SK-N-SH treated with all-trans-retinoic acid at 6 μM for 48 hours (cell line): ENCODE data around the gene CHST11.

Experiments used
- ATAC-seq: fragments of 200-7000 bp; cut with Tn5 transposase; 3 replicates; pipeline ENCODE4 v1.9.1; 2020; ENCODE audit warnings: mild to moderate bottlenecking, moderate library complexity
- ARNTL ChIP-seq: fragments of 450-650 bp; formaldehyde crosslinking; IDR thresholded peaks from 2 replicates; pipeline ENCODE4 v1.5.0; 2020; ENCODE audit warnings: low read depth, mild to moderate bottlenecking, moderate library complexity, borderline replicate concordance
- BACH2 ChIP-seq: fragments of 250-450 bp; sonication (Bioruptor Pico); IDR thresholded peaks from 2 replicates; pipeline ENCODE4 v1.9.0; 2021; ENCODE audit warnings: mild to moderate bottlenecking, borderline replicate concordance
- CSDC2 ChIP-seq: fragments of 250-450 bp; sonication (Bioruptor Pico); IDR thresholded peaks from 2 replicates; pipeline ENCODE4 v1.5.0; 2020; ENCODE audit warnings: mild to moderate bottlenecking, moderate library complexity
- ESRRG ChIP-seq: fragments of 250-450 bp; sonication (Bioruptor Pico); IDR thresholded peaks from 2 replicates; pipeline ENCODE4 v1.6.1; 2021; ENCODE audit warnings: mild to moderate bottlenecking
- ISL1 ChIP-seq: fragments of 250-450 bp; sonication (Bioruptor Pico); IDR thresholded peaks from 2 replicates; pipeline ENCODE4 v2.1.2; 2022; ENCODE audit warnings: mild to moderate bottlenecking, moderate library complexity
- OSR1 ChIP-seq: fragments of 250-450 bp; sonication (Bioruptor Pico); IDR thresholded peaks from 2 replicates; pipeline ENCODE4 v1.8.0; 2022; ENCODE audit warnings: moderate library complexity, mild to moderate bottlenecking, inconsistent platforms
- PPARA ChIP-seq: fragments of 250-450 bp; sonication (Bioruptor Pico); IDR thresholded peaks from 2 replicates; pipeline ENCODE4 v1.5.0; 2020; ENCODE audit warnings: mild to moderate bottlenecking, borderline replicate concordance
- RARB ChIP-seq: fragments of 250-450 bp; sonication (Bioruptor Pico); IDR thresholded peaks from 2 replicates; pipeline ENCODE4 v1.8.0; 2021; ENCODE audit warnings: mild to moderate bottlenecking, moderate library complexity
- SNAI2 ChIP-seq: fragments of 250-450 bp; sonication (Bioruptor Pico); IDR thresholded peaks from 2 replicates; pipeline ENCODE4 v1.5.0; 2020; ENCODE audit warnings: mild to moderate bottlenecking, moderate library complexity
- TCF4 ChIP-seq: fragments of 250-450 bp; sonication (Bioruptor Pico); IDR thresholded peaks from 2 replicates; pipeline ENCODE4 v1.8.0; 2021; ENCODE audit warnings: mild to moderate bottlenecking, moderate library complexity, borderline replicate concordance
- TOX ChIP-seq: fragments of 250-450 bp; sonication (Bioruptor Pico); IDR thresholded peaks from 2 replicates; pipeline ENCODE4 v1.8.0; 2021; ENCODE audit warnings: mild to moderate bottlenecking, moderate library complexity, borderline replicate concordance
- ZC3H10 ChIP-seq: fragments of 250-450 bp; sonication (Bioruptor Pico); IDR thresholded peaks from 2 replicates; pipeline ENCODE4 v1.5.1; 2021; ENCODE audit warnings: mild to moderate bottlenecking, moderate library complexity
- ZFP3 ChIP-seq: fragments of 250-450 bp; sonication (Bioruptor Pico); IDR thresholded peaks from 2 replicates; pipeline ENCODE4 v1.5.0; 2020; ENCODE audit warnings: mild to moderate bottlenecking, moderate library complexity
- ZFP30 ChIP-seq: fragments of 450-650 bp; formaldehyde crosslinking; IDR thresholded peaks from 2 replicates; pipeline ENCODE4 v1.5.0; 2022; ENCODE audit warnings: mild to moderate bottlenecking, moderate library complexity
- ZNF565 ChIP-seq: fragments of 450-650 bp; formaldehyde crosslinking; conservative IDR thresholded peaks from 2 replicates; pipeline ENCODE4 v1.5.0; 2020; ENCODE audit warnings: low read depth, mild to moderate bottlenecking, moderate library complexity
- ZNF70 ChIP-seq: fragments of 450-650 bp; formaldehyde crosslinking; IDR thresholded peaks from 2 replicates; pipeline ENCODE4 v1.5.0; 2020; ENCODE audit warnings: mild to moderate bottlenecking, moderate library complexity
- ZNF8 ChIP-seq: fragments of 450-650 bp; formaldehyde crosslinking; IDR thresholded peaks from 2 replicates; pipeline ENCODE4 v1.5.0; 2020; ENCODE audit warnings: mild to moderate bottlenecking, moderate library complexity
- TF ChIP-seq, protein P1 (sequence below): fragments of 250-450 bp; sonication (Bioruptor Pico); IDR thresholded peaks from 2 replicates; pipeline ENCODE4 v1.5.0; 2020; ENCODE audit warnings: mild to moderate bottlenecking, moderate library complexity
- TF ChIP-seq, protein P2 (sequence below): fragments of 250-450 bp; sonication (Bioruptor Pico); IDR thresholded peaks from 2 replicates; pipeline ENCODE4 v1.8.0; 2020; ENCODE audit warnings: mild to moderate bottlenecking, moderate library complexity, borderline replicate concordance
- TF ChIP-seq, protein P3 (sequence below): fragments of 250-450 bp; sonication (Bioruptor Pico); IDR thresholded peaks from 2 replicates; pipeline ENCODE4 v1.5.1; 2021; ENCODE audit warnings: mild to moderate bottlenecking, moderate library complexity
- TF ChIP-seq, protein P4 (sequence below): fragments of 250-450 bp; sonication (Bioruptor Pico); IDR thresholded peaks from 2 replicates; pipeline ENCODE4 v1.8.0; 2021; ENCODE audit warnings: low read depth, mild to moderate bottlenecking, moderate library complexity, borderline replicate concordance
- TF ChIP-seq, protein P5 (sequence below): fragments of 250-450 bp; sonication (Bioruptor Pico); IDR thresholded peaks from 2 replicates; pipeline ENCODE4 v1.5.1; 2020; ENCODE audit warnings: low read depth, mild to moderate bottlenecking, moderate library complexity

CHST11 gene

DNA sequence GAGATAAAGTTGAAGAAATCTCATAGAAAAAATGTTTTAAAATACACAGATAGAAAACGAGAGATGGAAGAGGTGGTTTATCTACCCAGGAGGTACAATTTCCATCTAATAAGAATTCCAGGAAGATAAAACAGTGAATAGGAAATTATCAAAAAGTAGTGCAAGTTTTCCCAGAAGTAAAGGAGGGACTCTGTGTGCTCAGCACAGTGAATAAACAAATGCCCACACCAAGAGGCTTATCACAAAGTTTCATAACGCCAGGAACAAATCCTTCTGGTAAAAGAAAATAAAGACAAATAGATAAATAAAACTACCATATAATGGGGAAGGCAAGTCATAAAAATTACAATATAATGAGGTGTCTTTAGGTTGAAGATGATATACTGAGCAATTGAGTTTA is 322.4 kb downstream of the CHST11 start:
- ATAC-seq, result no peak
- TF ChIP-seq TOX (CRISPR knock-in tag), result no peak
- no peak for TF ChIP-seq ZNF8
- no peak for TF ChIP-seq RARB (CRISPR knock-in tag)
- no peak for TF ChIP-seq ISL1
- TF ChIP-seq, protein P1, sequence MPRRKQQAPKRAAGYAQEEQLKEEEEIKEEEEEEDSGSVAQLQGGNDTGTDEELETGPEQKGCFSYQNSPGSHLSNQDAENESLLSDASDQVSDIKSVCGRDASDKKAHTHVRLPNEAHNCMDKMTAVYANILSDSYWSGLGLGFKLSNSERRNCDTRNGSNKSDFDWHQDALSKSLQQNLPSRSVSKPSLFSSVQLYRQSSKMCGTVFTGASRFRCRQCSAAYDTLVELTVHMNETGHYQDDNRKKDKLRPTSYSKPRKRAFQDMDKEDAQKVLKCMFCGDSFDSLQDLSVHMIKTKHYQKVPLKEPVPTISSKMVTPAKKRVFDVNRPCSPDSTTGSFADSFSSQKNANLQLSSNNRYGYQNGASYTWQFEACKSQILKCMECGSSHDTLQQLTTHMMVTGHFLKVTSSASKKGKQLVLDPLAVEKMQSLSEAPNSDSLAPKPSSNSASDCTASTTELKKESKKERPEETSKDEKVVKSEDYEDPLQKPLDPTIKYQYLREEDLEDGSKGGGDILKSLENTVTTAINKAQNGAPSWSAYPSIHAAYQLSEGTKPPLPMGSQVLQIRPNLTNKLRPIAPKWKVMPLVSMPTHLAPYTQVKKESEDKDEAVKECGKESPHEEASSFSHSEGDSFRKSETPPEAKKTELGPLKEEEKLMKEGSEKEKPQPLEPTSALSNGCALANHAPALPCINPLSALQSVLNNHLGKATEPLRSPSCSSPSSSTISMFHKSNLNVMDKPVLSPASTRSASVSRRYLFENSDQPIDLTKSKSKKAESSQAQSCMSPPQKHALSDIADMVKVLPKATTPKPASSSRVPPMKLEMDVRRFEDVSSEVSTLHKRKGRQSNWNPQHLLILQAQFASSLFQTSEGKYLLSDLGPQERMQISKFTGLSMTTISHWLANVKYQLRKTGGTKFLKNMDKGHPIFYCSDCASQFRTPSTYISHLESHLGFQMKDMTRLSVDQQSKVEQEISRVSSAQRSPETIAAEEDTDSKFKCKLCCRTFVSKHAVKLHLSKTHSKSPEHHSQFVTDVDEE (CRISPR knock-in tag), result no peak
- no peak for TF ChIP-seq BACH2
- TF ChIP-seq, protein P2, sequence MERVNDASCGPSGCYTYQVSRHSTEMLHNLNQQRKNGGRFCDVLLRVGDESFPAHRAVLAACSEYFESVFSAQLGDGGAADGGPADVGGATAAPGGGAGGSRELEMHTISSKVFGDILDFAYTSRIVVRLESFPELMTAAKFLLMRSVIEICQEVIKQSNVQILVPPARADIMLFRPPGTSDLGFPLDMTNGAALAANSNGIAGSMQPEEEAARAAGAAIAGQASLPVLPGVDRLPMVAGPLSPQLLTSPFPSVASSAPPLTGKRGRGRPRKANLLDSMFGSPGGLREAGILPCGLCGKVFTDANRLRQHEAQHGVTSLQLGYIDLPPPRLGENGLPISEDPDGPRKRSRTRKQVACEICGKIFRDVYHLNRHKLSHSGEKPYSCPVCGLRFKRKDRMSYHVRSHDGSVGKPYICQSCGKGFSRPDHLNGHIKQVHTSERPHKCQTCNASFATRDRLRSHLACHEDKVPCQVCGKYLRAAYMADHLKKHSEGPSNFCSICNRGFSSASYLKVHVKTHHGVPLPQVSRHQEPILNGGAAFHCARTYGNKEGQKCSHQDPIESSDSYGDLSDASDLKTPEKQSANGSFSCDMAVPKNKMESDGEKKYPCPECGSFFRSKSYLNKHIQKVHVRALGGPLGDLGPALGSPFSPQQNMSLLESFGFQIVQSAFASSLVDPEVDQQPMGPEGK (CRISPR knock-in tag), result no peak
- TF ChIP-seq, protein P3, sequence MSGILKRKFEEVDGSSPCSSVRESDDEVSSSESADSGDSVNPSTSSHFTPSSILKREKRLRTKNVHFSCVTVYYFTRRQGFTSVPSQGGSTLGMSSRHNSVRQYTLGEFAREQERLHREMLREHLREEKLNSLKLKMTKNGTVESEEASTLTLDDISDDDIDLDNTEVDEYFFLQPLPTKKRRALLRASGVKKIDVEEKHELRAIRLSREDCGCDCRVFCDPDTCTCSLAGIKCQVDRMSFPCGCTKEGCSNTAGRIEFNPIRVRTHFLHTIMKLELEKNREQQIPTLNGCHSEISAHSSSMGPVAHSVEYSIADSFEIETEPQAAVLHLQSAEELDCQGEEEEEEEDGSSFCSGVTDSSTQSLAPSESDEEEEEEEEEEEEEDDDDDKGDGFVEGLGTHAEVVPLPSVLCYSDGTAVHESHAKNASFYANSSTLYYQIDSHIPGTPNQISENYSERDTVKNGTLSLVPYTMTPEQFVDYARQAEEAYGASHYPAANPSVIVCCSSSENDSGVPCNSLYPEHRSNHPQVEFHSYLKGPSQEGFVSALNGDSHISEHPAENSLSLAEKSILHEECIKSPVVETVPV (CRISPR knock-in tag), result no peak
- no peak for TF ChIP-seq SNAI2 (CRISPR knock-in tag)
- TF ChIP-seq OSR1 (CRISPR knock-in tag), result no peak
- no peak for TF ChIP-seq CSDC2
- no peak for TF ChIP-seq ZNF70 (CRISPR knock-in tag)
- TF ChIP-seq ESRRG (CRISPR knock-in tag), result no peak
- TF ChIP-seq ZNF565 (CRISPR knock-in tag), result no peak
- TF ChIP-seq ARNTL (CRISPR knock-in tag), result no peak

DNA sequence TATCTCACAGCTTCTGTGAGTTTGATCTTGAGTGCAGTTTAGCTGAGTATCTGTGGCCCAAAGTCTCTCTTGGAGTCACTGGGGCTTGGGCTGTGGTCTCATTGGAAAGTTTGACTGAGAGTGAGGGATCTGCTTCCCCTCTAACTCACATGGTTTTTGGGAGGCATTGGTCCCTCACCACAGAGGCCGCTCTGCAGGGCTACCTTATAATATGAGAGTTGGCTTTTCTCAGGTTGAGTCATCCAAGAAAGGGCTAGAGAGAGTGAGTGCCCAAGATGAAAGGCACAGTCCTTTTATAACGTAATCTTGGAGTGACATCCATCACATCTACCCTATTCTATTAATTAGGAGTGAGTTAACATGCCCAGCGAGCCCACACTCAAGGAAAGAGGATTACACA is 325.5 kb downstream of the CHST11 start:
- TF ChIP-seq, protein P1 (CRISPR knock-in tag), result no peak
- no peak for TF ChIP-seq ZFP3 (CRISPR knock-in tag)
- TF ChIP-seq PPARA, result no peak
- TF ChIP-seq, protein P4, sequence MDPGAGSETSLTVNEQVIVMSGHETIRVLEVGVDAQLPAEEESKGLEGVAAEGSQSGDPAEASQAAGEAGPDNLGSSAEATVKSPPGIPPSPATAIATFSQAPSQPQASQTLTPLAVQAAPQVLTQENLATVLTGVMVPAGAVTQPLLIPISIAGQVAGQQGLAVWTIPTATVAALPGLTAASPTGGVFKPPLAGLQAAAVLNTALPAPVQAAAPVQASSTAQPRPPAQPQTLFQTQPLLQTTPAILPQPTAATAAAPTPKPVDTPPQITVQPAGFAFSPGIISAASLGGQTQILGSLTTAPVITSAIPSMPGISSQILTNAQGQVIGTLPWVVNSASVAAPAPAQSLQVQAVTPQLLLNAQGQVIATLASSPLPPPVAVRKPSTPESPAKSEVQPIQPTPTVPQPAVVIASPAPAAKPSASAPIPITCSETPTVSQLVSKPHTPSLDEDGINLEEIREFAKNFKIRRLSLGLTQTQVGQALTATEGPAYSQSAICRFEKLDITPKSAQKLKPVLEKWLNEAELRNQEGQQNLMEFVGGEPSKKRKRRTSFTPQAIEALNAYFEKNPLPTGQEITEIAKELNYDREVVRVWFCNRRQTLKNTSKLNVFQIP (CRISPR knock-in tag), result no peak
- TF ChIP-seq CSDC2, result no peak
- no peak for TF ChIP-seq SNAI2 (CRISPR knock-in tag)
- no peak for TF ChIP-seq ZNF8
- TF ChIP-seq RARB (CRISPR knock-in tag), result no peak
- TF ChIP-seq BACH2, result no peak
- no peak for TF ChIP-seq ZFP30
- TF ChIP-seq ZNF70 (CRISPR knock-in tag), result no peak
- TF ChIP-seq, protein P5, sequence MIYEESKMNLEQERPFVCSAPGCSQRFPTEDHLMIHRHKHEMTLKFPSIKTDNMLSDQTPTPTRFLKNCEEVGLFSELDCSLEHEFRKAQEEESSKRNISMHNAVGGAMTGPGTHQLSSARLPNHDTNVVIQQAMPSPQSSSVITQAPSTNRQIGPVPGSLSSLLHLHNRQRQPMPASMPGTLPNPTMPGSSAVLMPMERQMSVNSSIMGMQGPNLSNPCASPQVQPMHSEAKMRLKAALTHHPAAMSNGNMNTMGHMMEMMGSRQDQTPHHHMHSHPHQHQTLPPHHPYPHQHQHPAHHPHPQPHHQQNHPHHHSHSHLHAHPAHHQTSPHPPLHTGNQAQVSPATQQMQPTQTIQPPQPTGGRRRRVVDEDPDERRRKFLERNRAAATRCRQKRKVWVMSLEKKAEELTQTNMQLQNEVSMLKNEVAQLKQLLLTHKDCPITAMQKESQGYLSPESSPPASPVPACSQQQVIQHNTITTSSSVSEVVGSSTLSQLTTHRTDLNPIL (CRISPR knock-in tag), result no peak
- no peak for TF ChIP-seq TOX (CRISPR knock-in tag)
- no peak for TF ChIP-seq ESRRG (CRISPR knock-in tag)
- no peak for TF ChIP-seq ZC3H10 (CRISPR knock-in tag)
- TF ChIP-seq, protein P2 (CRISPR knock-in tag), result no peak
- TF ChIP-seq TCF4 (CRISPR knock-in tag), result no peak
- ATAC-seq, result no peak
